Stimulated activated CD8-positive, alpha-beta memory T cell treated with anti-CD3 and anti-CD28 coated beads, Interleukin-4, amount 100 ng/mL, for 4 hours (primary cell): Measurements from ENCODE around the gene SSR1.
"Not testable (repeated sequence)": the region's sequence is repeated elsewhere in the genome, so short reads cannot be mapped to it uniquely, and the experiment has no call there.

ENCODE experiments used
- DNase-seq, 2 donors: peaks; one replicate each; pipeline ENCODE4 v3.0.0-alpha.2; 2020; ENCODE audit warnings: low read depth in 2 of 2, low spot score in 1 of 2

SSR1 gene

DNA sequence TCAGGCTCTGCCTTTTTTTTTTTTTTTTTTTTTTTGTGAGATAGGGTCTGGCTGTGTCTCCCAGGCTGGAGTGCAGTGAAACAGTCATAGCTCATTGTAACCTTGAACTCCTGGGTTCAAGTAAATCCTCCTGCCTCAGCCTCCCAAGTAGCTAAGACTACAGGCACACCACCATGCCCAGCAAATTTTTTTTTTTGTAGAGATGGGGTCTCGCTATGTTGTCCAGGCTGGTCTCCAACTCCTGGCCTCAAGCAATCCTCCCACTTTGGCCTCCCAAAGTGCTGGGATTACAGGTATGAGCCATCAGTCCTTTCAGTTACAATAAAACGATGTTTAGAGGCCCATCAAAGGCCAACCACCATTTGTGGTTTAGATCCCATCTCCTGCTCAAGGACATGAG is 6.4 kb upstream of the SSR1 start:
- not testable (repeated sequence) for DNase-seq

DNA sequence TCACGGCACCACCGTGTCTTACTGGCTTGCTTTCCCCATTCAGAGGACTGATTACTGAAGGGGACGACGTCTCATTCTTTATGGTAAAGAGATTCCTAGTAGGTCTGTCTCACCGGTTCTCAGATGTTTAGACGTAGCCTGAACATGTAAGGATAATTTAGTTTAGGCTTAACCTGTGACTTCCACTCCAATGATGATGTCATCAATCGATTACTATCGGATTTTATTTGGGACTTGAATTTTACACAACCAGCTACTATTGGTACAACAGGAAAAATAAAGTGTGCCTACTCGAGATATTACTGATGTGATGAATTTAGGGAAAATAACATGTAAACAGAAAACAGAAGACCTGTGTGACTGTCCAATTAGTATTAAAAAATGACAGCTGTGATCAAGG is 4.5 kb upstream of the SSR1 start:
- no peak for DNase-seq

DNA sequence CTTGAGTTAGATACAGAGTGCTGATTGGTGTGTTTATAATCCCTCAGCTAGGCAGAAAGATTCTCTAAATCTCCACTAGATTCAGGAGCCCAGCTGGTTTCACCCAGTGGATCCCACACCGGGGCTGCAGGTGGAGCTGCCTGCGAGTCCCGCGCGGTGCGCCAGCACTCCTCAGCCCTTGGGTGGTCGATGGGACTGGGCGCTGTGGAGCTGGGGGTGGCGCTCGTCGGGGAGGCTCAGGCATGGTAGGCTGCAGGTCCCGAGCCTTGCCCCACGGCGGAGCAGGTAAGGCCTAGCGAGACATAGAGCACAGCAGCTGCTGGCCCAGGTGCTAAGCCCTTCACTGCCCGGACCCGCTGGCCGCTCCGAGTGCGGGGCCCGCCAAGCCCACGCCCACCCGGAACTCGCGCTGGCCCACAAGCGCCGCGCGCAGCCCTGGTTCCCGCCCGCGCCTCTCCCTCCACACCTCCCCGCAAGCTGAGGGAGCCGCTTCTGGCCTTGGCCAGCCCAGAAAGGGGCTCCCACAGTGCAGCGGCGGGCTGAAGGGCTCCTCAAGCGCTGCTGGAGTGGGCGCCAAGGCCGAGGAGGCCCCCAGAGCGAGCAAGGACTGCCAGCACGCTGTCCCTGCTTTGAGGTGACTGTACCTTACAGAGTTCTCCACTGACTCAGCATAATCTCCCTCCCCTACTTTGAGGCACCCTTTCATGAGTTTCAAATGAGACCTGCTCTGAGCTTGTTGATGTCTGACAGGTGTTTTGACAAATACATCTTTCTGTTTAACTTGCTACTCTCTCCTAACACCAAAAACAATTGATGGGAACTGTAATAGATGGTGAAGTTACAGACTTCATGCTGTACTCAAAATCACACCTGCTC is 3.9 kb upstream of the SSR1 start:
- DNase-seq, result no peak

DNA sequence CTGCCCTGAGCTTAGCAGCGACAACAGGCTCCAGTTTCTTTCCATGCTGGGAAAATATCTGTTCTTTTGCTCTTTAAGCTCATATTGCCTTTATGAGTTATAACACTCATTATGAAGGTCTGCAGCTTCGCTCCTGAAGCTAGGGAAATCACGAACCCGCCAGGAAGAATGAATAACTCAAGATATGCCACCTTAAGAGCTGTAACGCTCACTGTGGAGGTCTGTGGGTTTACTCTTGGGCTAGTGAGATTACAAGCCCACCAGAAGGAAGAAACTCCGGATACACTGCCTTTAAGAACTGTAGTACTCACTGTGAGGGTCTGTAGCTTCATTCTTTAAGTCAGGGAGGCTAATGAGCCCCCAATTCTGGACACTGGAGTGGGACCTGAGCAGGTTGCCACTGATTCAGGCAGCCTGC is 3.0 kb upstream of the SSR1 start:
- DNase-seq, result no peak

DNA sequence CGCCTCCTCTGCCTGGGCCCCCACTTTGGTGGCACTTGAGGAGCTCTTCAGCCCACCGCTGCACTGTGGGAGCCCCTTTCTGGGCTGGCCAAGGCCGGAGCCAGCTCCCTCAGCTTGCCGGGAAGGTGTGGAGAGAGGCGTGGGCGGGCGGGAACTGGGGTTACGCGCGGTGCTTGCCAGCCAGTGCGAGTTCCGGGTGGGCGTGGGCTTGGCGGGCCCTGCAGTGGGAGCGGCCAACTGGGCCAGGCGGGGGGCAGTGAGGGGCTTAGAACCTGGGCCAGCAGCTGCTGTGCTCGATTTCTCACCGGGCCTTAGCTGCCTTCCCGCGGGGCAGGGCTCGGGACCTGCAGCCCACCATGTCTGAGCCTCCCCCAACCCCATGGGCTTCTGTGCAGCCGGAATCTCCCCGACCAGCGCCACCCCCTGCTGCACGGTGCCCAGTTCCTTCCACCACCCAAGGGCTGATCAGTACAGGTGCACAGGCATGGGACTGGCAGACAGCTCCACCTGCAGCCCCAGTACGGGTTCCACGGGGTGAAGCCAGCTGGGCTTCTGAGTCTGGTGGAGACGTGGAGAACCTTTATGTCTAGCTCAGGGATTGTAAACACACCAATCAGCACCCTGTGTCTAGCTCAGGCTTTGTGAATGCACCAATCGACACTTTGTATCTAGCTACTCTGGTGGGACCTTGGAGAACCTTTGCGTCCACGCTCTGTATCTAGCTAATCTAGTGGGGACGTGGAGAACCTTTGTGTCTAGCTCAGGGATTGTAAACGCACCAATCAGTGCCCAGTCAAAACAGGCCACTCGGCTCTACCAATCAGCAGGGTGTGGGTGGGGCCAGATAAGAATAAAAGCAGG is 2.3 kb upstream of the SSR1 start:
- DNase-seq, result not testable (repeated sequence)

DNA sequence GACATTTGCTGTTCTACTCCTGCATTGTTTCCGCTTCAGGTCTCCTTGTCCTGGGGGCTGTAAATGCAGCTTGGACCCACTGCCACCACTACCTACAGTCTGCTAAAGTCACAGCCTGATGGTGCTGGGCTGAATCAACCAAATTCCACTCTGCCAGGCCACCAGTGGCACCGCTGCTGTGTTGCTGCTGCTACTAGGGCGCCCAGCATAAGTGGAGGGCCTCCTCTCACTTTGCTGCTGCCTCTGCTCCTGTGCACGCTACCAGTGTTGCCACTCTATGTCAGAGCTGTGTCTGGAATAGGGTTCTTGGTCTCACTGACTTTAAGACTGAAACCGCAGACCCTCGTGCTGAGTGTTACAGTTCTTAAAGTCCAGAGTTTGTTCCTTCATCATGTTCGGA is 1.4 kb upstream of the SSR1 start:
- no peak for DNase-seq

DNA sequence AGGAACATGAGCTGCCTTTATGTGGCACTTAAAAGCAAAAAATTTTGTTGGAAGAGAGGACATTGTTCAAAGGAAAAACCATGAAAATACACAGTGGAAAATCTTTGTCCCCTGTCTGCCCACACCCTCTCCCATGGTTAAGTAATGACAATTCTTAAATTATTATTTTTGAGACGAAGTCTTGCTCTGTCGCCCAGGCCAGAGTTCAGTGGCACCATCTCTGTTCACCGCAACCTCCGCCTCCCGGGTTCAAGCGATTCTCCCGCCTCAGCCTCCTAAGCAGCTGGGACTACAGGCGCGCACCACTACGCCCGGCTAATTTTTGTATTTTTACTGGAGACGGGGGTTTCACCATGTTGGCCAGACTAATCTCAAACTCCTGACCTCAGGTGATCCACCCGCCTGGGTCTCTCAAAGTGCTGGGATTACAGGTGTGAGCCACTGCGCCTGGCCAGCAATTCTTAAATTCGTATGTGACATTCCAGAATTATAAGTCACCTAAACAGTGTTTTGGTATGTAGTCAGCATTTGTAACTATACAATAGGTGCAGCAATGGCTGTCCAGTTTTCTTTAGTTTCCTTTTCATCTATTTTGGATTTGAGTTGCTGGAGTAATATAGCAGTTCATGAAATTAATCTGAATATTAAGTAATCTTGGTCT is 636 bp upstream of the SSR1 start:
- DNase-seq, result no peak

DNA sequence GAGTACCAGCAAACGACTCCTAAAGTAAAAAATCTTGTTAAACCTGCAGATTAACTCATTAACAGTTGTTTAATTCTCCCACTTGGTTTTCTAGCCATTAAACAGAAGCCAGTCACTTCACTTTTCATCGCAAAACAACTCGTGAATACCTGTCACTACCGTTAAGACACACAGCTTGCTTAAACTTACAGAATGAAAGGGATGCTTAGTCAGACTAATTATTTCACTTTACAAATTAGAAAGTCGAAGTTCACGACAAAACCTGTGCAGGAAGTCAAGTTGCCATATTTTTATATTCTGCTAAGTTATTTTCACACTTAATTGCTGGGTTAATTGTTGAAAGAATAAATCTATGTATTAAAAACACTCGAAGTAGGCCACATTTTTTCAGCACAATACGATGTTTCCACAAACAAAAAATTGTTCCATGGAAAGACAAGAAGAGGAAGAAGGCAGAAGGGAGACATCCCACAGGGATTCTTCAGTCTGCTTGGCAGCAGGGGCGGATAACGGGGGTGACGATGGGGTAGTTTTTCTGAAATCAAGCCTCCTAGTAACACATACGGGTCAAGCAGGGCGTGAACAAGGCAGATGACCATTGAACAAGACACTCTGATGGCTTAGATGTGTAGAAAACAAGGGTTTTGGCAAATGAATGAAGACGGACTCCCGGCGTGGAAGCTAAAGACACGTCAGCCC is 933 bp downstream of the SSR1 start:
- no peak for DNase-seq

DNA sequence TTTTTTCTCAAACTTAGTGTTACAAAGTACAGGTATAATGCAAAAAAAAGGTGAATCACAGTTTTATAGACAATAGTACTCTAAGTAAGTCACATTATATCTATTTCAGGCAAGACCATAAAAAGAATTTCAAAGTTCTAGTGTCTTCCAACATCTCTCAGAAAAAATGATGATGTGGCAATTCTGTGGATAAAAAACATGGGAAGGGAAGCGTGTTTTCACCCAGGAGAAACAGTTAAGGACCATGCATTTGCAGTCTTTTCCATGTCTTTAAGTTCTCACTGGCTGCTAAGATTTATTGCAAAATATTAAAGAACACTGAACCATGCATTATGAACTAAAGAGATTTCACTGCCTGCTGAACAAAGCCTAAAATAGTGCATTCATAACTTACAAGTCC is 1.8 kb downstream of the SSR1 start:
- no peak for DNase-seq

DNA sequence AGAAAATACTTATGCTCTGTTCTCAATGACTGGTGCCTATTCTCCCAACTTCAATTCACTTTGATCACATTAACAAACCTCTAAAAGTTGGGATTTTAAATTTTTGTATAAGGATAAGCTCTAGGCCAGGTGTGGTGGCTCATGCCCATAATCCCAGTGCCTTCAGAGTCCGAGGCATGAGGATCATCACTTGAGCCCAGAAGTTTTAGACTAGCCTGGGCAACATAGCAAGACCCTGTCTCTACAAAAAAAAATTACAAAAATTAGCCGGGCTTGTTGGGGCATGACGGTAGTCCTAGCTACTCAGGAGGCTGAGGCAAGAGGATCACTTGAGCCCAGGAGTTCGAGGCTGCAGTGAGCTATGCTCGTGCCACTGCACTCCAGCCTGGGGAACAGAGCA is 3.9 kb downstream of the SSR1 start:
- no peak for DNase-seq

DNA sequence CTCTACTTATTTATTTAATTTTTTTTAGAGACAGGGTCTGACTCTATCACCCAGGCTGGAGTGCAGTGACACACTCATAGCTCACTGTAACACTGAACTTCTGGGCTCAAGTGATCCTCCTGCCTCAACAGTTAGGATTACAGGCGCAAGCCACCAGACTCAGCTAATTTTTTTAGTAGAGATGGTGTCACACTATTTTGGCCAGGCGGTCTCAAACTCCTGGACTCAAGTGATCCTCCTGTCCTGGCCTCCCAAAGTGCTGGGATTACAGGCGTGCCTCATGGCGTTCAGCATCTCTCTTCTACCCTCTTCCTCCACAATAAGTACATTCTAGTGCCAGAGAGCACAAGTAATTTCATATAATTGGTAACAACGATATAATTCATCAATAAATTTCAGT is 5.5 kb downstream of the SSR1 start:
- DNase-seq, result no peak

DNA sequence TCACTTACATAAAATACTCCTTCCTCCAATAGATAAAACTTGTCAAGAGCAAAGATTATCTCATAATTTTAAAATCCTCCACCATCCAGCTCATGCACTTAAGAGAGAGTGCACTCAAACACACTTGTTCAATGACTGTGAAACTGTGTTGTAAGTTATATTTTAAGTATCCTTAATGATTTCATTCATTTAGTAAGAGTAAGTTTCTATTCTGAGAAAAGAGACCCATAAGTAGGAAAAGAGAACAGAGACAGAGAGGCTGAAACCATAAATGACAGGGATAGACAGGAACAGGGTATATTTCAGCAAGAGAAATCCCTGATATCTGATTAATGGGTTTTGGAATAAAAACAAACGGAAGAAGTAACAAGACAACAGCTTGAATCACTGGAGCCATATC is 8.2 kb downstream of the SSR1 start:
- no peak for DNase-seq

DNA sequence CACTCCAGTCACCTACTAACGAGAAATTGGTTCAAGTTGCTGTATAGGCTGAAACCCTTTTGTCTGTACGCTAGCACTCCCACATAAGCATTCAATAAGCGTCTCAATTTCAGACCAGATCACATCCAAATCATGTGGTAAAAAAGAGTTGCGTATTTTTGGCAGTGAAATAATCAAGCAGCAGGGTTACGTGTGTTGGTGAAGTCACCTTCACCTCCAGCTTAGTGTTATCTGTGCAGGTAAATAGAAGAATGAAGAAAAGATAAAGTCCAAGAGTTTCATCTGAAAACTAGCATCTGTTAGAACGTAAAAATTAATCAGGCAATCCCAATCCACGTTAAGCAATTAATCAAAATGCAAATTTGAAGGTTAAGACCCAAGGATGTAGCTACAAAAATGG is 11.3 kb downstream of the SSR1 start:
- no peak for DNase-seq

DNA sequence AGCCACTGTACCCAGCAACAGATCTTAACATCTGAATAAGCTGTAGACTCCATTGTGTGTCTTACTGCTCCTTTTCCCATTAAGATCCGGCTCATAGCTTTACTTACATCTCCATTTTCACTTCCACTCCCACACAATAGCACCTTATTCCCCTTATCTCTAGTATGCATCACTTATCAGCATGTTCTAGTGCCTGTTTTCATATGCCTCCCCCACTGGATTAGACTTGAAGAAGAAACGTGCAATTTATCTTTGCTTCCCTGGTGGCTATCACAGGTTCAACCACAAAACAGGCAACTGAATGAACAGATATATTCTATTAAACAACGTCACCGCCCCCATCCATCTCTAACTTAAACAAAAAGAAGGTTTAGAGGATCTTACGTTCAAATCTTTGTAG is 12.1 kb downstream of the SSR1 start:
- DNase-seq, result no peak

DNA sequence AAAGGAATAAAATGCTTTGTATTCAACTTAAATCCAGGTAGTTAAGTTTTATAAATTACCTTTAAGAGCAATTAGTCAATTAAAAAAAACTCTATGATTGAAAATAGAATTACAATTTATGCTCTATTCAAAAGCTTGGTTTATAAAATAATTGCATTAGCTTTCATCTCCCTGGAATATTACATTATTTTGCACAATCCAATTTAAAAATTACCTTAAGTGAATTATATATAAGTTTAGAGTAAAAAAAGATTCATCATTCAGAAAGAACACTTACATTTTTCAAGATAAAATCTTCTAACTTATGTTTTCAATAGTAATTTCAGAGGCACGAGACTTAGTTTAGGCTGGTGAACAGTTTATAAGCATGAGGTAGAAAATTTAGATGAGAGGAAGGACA is 14.9 kb downstream of the SSR1 start:
- no peak for DNase-seq

DNA sequence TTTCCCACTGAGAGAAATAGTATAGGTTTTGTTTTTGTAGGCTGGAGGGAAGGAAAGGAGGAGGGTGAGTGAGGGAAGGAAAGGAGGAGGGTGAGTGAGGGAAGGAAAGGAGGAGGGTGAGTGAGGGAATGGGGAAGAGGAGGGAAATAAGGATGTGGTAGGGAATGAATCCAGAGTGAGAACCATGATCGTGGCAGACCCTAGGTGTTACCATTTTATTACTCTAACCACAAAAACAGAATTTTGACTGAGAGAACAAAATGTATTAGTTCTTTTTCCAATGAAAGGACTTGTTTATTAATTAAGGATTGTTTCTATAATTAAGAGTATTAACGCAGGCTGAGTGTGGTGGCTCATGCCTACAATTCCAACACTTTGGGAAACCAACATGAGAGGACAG is 16.4 kb downstream of the SSR1 start:
- no peak for DNase-seq

DNA sequence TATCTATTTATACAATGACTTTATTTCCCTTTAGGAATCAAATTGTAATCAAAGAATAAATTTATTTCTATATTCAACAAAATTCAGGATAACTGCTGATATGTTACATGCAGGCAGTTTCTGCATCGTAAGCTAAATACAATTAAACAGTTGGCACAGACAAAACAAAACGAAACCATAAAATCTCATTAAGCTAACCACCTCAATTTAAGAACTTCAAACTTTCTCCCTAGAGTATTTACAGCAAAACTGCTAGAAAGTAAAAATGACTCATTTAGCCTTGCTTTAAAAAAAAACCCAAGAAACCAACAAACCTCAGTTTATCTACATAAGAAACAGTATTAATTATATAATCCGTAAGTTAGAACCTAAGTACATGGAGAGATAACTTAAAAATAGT is 17.1 kb downstream of the SSR1 start:
- no peak for DNase-seq

DNA sequence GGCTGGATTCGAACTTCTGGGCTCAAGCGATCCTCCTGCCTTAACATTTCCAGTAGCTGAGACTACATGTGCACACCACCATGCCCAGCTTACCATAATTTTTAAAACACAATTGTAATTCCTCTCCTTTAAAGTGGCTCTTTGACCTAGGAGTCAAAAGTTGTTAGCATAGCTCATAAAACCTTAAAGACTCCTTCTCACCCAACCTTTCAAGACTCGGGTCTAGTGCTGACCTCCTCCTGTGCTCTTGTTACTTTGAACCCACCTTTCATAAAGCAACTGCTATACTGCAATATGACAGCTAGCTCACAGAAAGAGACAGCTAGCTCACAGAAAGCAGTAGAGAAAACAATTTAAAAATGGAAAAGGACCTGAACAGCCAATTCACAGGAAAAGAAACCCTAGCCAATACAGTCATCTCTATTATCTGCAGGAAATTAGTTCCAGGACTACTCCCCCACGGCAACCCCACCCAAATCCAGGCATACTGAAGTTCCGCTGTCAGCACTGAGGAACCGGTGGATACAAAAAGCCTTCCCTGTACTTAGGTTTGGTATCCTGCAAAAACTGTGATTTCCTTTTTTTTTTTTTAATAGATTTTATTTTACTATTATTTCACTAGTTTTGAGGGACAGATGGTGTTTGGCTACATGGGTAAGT is 20.3 kb downstream of the SSR1 start:
- no peak for DNase-seq

DNA sequence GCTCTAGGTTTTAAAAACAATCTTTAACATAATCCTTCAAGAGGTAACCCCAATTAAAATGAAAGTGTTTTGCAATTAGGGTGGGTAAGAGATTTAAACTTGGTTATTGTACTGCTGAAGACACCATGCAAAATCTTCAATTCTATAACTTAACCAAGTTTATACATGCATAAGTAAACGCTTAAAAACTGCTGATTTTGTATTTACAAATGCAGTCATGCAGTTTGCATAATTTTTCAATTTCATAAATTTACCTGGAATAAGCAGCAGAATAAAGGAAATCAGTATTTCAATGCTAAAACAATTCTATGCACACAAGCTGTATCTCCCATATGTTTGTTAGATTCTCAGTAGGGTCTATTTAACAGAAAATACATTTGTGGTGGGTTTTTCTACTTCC is 22.9 kb downstream of the SSR1 start:
- no peak for DNase-seq

DNA sequence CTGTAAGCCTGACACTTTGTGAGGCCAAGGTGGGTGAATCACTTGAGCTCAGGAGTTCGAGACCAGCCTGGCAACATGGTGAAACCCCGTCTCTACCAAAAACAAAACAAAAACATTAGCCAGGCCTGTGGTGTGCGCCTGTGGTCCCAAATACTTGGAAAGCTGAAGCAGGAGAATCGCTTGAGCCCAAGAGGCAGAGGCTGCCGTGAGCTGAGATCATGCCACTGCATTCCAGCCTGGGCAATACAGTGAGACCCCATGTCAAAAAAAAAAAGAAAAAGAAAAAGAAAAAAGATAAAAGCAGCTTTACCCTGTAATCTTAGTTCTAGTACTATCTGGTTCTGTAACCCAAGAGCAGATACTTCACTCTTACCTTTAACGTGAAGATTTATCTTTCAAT is 27.6 kb downstream of the SSR1 start:
- DNase-seq, result no peak

DNA sequence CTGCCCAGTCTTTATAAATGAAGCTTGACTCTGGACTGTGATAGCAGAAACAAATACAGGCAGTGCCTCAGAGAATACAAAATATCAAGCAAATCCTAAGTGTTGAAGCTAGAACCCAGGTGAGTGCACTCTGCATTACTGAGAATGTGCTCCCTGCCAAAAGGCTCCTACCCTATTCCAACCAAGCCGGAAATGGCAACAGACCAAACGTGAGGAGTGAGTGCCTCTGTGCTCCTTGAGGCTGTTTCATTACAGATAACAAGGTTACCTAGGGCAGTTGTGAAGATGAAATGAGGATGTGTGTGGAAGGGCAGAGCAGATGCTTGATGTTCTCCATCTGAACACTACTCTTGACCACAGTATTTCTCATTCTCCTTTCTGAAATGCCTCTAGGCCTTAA is 29.3 kb downstream of the SSR1 start:
- no peak for DNase-seq
